H1 (cell line): ENCODE results near the gene TPT1. TPM values are rescaled to one million over a fixed set of nuclear protein-coding genes. Genes with fewer than 3 reads are reported as not detected.

Experiments used
- CTCF ChIA-PET: fragments of 300-600 bp; sonication (Branson Sonifier 250); formaldehyde crosslinking; loops from one replicate; lab custom pipeline; 2021; ENCODE audit not compliant: partially characterized antibody; lab: Charles Lee
- POLR2A ChIA-PET: fragments of 300-600 bp; sonication (Branson Sonifier 250); formaldehyde crosslinking; loops from one replicate; lab custom pipeline; 2021; ENCODE audit warnings: inconsistent platforms; ENCODE audit not compliant: partially characterized antibody; lab: Charles Lee
- DNase-seq, 2 experiments: peaks; one replicate each; pipeline versions ENCODE4 v3.0.0 to v3.0.0-alpha.2; 2010 to 2022; ENCODE audit warnings: low spot score in 2 of 2, low read depth in 1 of 2, mixed read lengths in 1 of 2
- FAIRE-seq: peaks from 2 replicates; lab custom pipeline; 2011; peaks lifted over from hg19 to GRCh38; lab: Jason Lieb, UNC
- H2AFZ ChIP-seq: 2 replicates; pipeline ENCODE4 v1.8.1; 2012; ENCODE audit warnings: low read length, inconsistent platforms
- H2AK5ac ChIP-seq: 2 replicates; pipeline ENCODE4 v1.6.1; 2013; ENCODE audit warnings: low read depth, low read length
- H2BK120ac ChIP-seq: replicated peaks from 2 replicates; pipeline ENCODE3; 2013; ENCODE audit warnings: low read depth, low read length, inconsistent platforms
- H2BK12ac ChIP-seq: 2 replicates; pipeline ENCODE4 v1.6.1; 2013; ENCODE audit warnings: low read depth, low read length
- H2BK15ac ChIP-seq: 2 replicates; pipeline ENCODE4 v1.6.1; 2013; ENCODE audit warnings: low read length
- H2BK20ac ChIP-seq: 2 replicates; pipeline ENCODE4 v1.6.1; 2013; ENCODE audit warnings: low read length
- H2BK5ac ChIP-seq: 2 replicates; pipeline ENCODE4 v1.6.1; 2013; ENCODE audit warnings: low read depth, low read length
- H3K14ac ChIP-seq: 2 replicates; pipeline ENCODE4 v1.6.1; 2013; ENCODE audit warnings: inconsistent platforms; ENCODE audit not compliant: insufficient read length
- H3K18ac ChIP-seq: 2 replicates; pipeline ENCODE4 v1.6.1; 2013; ENCODE audit warnings: low read length; ENCODE audit errors: extremely low read depth
- H3K23ac ChIP-seq: 2 replicates; pipeline ENCODE4 v1.6.1; 2013; ENCODE audit warnings: inconsistent platforms; ENCODE audit not compliant: insufficient read length
- H3K23me2 ChIP-seq: 2 replicates; pipeline ENCODE4 v1.6.1; 2013; ENCODE audit warnings: low read depth, low read length
- H3K27ac ChIP-seq: 2 replicates; pipeline ENCODE4 v1.6.1; 2011; ENCODE audit warnings: low read depth, low read length, inconsistent platforms
- H3K27me3 ChIP-seq, 4 experiments: replicated peaks in 1 of 4; 1 replicate in 1 of 4; 2 replicates in 3 of 4; pipeline versions ENCODE4 v1.6.1 to v1.8.1; 2011 to 2013; ENCODE audit warnings: low read length in 3 of 4, mild to moderate bottlenecking in 3 of 4, inconsistent platforms in 2 of 4, mixed read lengths in 2 of 4, moderate library complexity in 1 of 4; ENCODE audit not compliant: control insufficient read depth in 3 of 4, insufficient read depth in 3 of 4; ENCODE audit errors: extremely low read depth in 1 of 4
- H3K36me3 ChIP-seq, 4 experiments: 2 replicates each; pipeline versions ENCODE4 v1.6.1 to v1.8.1; 2011 to 2013; ENCODE audit warnings: mild to moderate bottlenecking in 4 of 4, low read length in 3 of 4, moderate library complexity in 2 of 4, control low read depth in 1 of 4, inconsistent platforms in 1 of 4; ENCODE audit not compliant: insufficient read depth in 4 of 4, control insufficient read depth in 2 of 4
- H3K4ac ChIP-seq: replicated peaks from 2 replicates; pipeline ENCODE3; 2013; ENCODE audit warnings: low read length, low read depth, mixed read lengths, inconsistent platforms; ENCODE audit not compliant: insufficient read length
- H3K4me1 ChIP-seq, 4 experiments: replicated peaks in 1 of 4; 1 replicate in 1 of 4; 2 replicates in 3 of 4; pipeline versions ENCODE4 v1.6.1 to v1.8.1; 2011 to 2013; ENCODE audit warnings: low read length in 3 of 4, inconsistent platforms in 2 of 4, mixed read lengths in 1 of 4; ENCODE audit not compliant: insufficient read depth in 4 of 4, control insufficient read depth in 3 of 4
- H3K4me2 ChIP-seq, 2 experiments: 2 replicates each; pipeline versions ENCODE4 v1.6.1 to v1.8.1; 2011 to 2013; ENCODE audit warnings: low read depth in 2 of 2, low read length in 2 of 2, control low read depth in 1 of 2, inconsistent platforms in 1 of 2, mild to moderate bottlenecking in 1 of 2; ENCODE audit not compliant: insufficient read depth in 1 of 2
- H3K4me3 ChIP-seq, 4 experiments: fragments of 200-600, 300-600 bp in 1 of 4; sonication (generic), shearing (Covaris generic), sonication (Bioruptor Twin) in 1 of 4; 2 replicates each; pipeline versions ENCODE4 v1.5.1 to v1.8.1; 2011 to 2016; ENCODE audit warnings: low read length in 4 of 4, low read depth in 3 of 4, control low read depth in 2 of 4, inconsistent platforms in 2 of 4, mild to moderate bottlenecking in 2 of 4, mixed read lengths in 1 of 4, moderate library complexity in 1 of 4; ENCODE audit not compliant: insufficient read depth in 2 of 4; ENCODE audit errors: extremely low read depth in 1 of 4
- H3K56ac ChIP-seq: replicated peaks from 2 replicates; pipeline ENCODE3; 2013; ENCODE audit warnings: low read depth, mild to moderate bottlenecking, mixed read lengths, low read length, inconsistent platforms; ENCODE audit not compliant: insufficient read length
- H3K79me1 ChIP-seq: 2 replicates; pipeline ENCODE4 v1.6.1; 2013; ENCODE audit warnings: low read depth, low read length, control low read depth
- H3K79me2 ChIP-seq, 2 experiments: 2 replicates each; pipeline versions ENCODE4 v1.6.1 to v1.8.1; 2012 to 2013; ENCODE audit warnings: low read length in 2 of 2, mild to moderate bottlenecking in 2 of 2, inconsistent platforms in 1 of 2; ENCODE audit not compliant: insufficient read depth in 2 of 2, control insufficient read depth in 1 of 2
- H3K9ac ChIP-seq, 4 experiments: replicated peaks in 1 of 4; 1 replicate in 1 of 4; 2 replicates in 3 of 4; pipeline versions ENCODE4 v1.6.1 to v1.8.1; 2011 to 2013; ENCODE audit warnings: low read depth in 3 of 4, low read length in 3 of 4, control low read depth in 2 of 4, mild to moderate bottlenecking in 2 of 4, moderate library complexity in 2 of 4, inconsistent platforms in 1 of 4; ENCODE audit errors: extremely low read depth in 1 of 4
- H3K9me3 ChIP-seq, 2 experiments: 2 replicates each; pipeline versions ENCODE4 v1.6.1 to v1.8.1; 2012 to 2013; ENCODE audit warnings: mild to moderate bottlenecking in 2 of 2, moderate library complexity in 2 of 2, control low read depth in 1 of 2, inconsistent platforms in 1 of 2, low read depth in 1 of 2, low read length in 1 of 2, mixed read lengths in 1 of 2; ENCODE audit not compliant: insufficient read depth in 2 of 2
- H4K20me1 ChIP-seq, 2 experiments: replicated peaks in 1 of 2; 2 replicates each; pipeline versions ENCODE3 to v1.8.1; 2011 to 2013; ENCODE audit warnings: inconsistent platforms in 2 of 2, low read length in 2 of 2, mild to moderate bottlenecking in 1 of 2; ENCODE audit not compliant: insufficient read depth in 2 of 2, control insufficient read depth in 1 of 2
- H4K5ac ChIP-seq: 2 replicates; pipeline ENCODE4 v1.6.1; 2013; ENCODE audit warnings: low read length, low read depth, mixed read lengths, inconsistent platforms; ENCODE audit not compliant: insufficient read length
- H4K8ac ChIP-seq: 2 replicates; pipeline ENCODE4 v1.8.0; 2013; ENCODE audit warnings: mild to moderate bottlenecking, moderate library complexity, low read length, inconsistent platforms; ENCODE audit not compliant: insufficient read depth; ENCODE audit errors: extremely low read depth
- H4K91ac ChIP-seq: replicated peaks from 2 replicates; pipeline ENCODE3; 2013; ENCODE audit warnings: low read length, mixed read lengths, inconsistent platforms; ENCODE audit not compliant: insufficient read length
- CREB1 ChIP-seq: IDR thresholded peaks from 2 replicates; pipeline ENCODE4 v1.6.1; 2012; ENCODE audit warnings: inconsistent platforms
- E2F6 ChIP-seq: IDR thresholded peaks from 2 replicates; pipeline ENCODE4 v1.6.1; 2012; ENCODE audit warnings: inconsistent platforms
- RBBP5 ChIP-seq: IDR thresholded peaks from 2 replicates; pipeline ENCODE4 v1.7.1; 2012; ENCODE audit warnings: low read depth, mild to moderate bottlenecking, inconsistent platforms, low read length, moderate library complexity, borderline replicate concordance
- RXRA ChIP-seq: IDR thresholded peaks from 2 replicates; pipeline ENCODE4 v1.6.1; 2011; ENCODE audit warnings: low read depth, mild to moderate bottlenecking, low read length, moderate library complexity; ENCODE audit not compliant: insufficient read depth
- TCF12 ChIP-seq: IDR thresholded peaks from 2 replicates; pipeline ENCODE4 v1.6.1; 2011; ENCODE audit warnings: low read depth, mild to moderate bottlenecking, low read length
- ZNF274 ChIP-seq: IDR thresholded peaks from 2 replicates; pipeline ENCODE4 v1.7.0; 2012; ENCODE audit warnings: low read length, borderline replicate concordance; ENCODE audit errors: extremely low read depth
- WGBS, 2 experiments: shearing (Covaris generic) in 1 of 2; methylation state at CpG; one replicate each; pipeline versions ENCODE4 v1.1.6 to v1.1.7; 2013 to 2015; ENCODE audit warnings: low lambda C conversion rate in 2 of 2, mixed read lengths in 2 of 2, inconsistent platforms in 1 of 2, low coverage in 1 of 2, missing lambda C conversion rate in 1 of 2; ENCODE audit not compliant: insufficient replicate concordance in 2 of 2, insufficient coverage in 1 of 2, insufficient read length in 1 of 2; ENCODE audit errors: extremely low coverage in 1 of 2, missing lambda C conversion rate in 1 of 2; 5-methylcytosine and 5-hydroxymethylcytosine counted together
- polyA plus RNA-seq, 7 experiments: library from polyadenylated mRNA; depleted of rRNA in 3 of 7; stranded (reverse) in 5 of 7; unstranded in 2 of 7; fragments of >200 nt in 5 of 7; fragments of 200-250 nt in 2 of 7; gene quantifications; 1 replicate in 5 of 7; 2 replicates in 1 of 7; 4 replicates in 1 of 7; pipeline versions ENCODE4 v1.2.1 to v1.2.3, GENCODE V29; 2011 to 2013; ENCODE audit warnings: missing spikeins in 2 of 7, mixed read lengths in 2 of 7
- total RNA-seq: library from RNA; stranded (reverse); fragmentation: NEBNext Ultra II Directional; extraction: Animal tissue kit (Norgen Biotek cat#: 25700); gene quantifications from 2 replicates; pipeline ENCODE4 v1.2.1, GENCODE V29; 2021

TPT1 gene
- total and polyA plus RNA-seq, 2 of the 8 experiments (the other 6 are each of a cell fraction or from before 2014, with no cell fraction given): 2,245 to 2,279 TPM

- Histone ChIP-seq H3K79me1 (no peaks in the 10 kb centered on the region), H2BK5ac (no peak overlapping the region), H3K56ac (no peak overlapping the region), H3K36me3 (peaks cover 0 to 32% (median 5%) of the 10 kb centered on the region in 4 experiments; a peak in 6 of 8 replicates), H3K14ac (no peak overlapping the region), H3K23ac (no peak overlapping the region), H3K27me3 (no peaks in the 10 kb centered on the region), H3K4me1 (no peaks in the 10 kb centered on the region), H2AK5ac (no peak overlapping the region), H3K4me2 (no peak overlapping the region), H4K8ac (no peak overlapping the region), H3K79me2 (no peaks in the 10 kb centered on the region), H3K23me2 (no peaks in the 10 kb centered on the region), H2AFZ (no peak overlapping the region), H3K4me3 (no peak overlapping the region), H3K27ac (no peak overlapping the region), H3K9ac (no peak overlapping the region), H2BK15ac (no peak overlapping the region), H3K4ac (no peak overlapping the region), H4K20me1 (no peaks in the 10 kb centered on the region), H3K18ac (no peak overlapping the region), H3K9me3 (no peaks in the 10 kb centered on the region), H4K5ac (no peak overlapping the region), H2BK12ac (no peak overlapping the region), H2BK120ac (no peak overlapping the region), H4K91ac (no peak overlapping the region), H2BK20ac (no peak overlapping the region)
- no peak for FAIRE-seq
- 91% methylated on average over 10 of the region's 10 CpGs; no CpG with 5 or more reads in 1 of the 2 experiments for WGBS, 2 experiments
- DNase-seq: no peak
- POLR2A ChIA-PET: interaction anchor here (1.0 to 15.0 kb wide), 3 partner anchors 11 to 18 kb away, joined by 3 to 138 read pairs (median 8); partner anchors contain the start of gene TPT1
- CTCF ChIA-PET: interaction anchor here (0.9 to 7.6 kb wide), 3 partner anchors 9 to 19 kb away, joined by 3 to 34 read pairs (median 3); no protein-coding TSS in a partner anchor
- no peak for TF ChIP-seq E2F6
- no peak for TF ChIP-seq TCF12
- TF ChIP-seq RXRA: no peak
- TF ChIP-seq RBBP5: no peak
- no peak for TF ChIP-seq ZNF274
- no peak for TF ChIP-seq CREB1
These were observed 11.0 kb upstream of the TPT1 start for GRCh38 chr13:45352031-45352430.
